ENCODE results near the gene IKZF1. TPM values are rescaled to one million over a fixed set of nuclear protein-coding genes. Genes with fewer than 3 reads are reported as not detected.
"Not testable (repeated sequence)": the region's sequence is repeated elsewhere in the genome, so short reads cannot be mapped to it uniquely, and the experiment has no call there.

The IKZF1 gene
- total and polyA plus RNA-seq, 2 donors = 3.5 to 7.8 TPM

- DNase-seq (ENCODE audit: extremely low spot score) = no peak
- no peak overlapping the region for H3K4me3 ChIP-seq (ENCODE audit: low read depth, low read length)
- H3K4me1 ChIP-seq (ENCODE audit: insufficient read depth) = no peaks in the 10 kb centered on the region
- no peaks in the 10 kb centered on the region for H3K36me3 ChIP-seq (ENCODE audit: insufficient read depth)
- H3K27ac ChIP-seq (ENCODE audit: low read depth) = no peak overlapping the region
- 90% methylated on average over 10 of the region's 10 CpGs for WGBS
Measured at GRCh38 chr7:50327443-50327842, 22.9 kb downstream of the IKZF1 start.

- Histone ChIP-seq H3K4me3 (ENCODE audit: low read depth, low read length) (no peak overlapping the region), H3K36me3 (ENCODE audit: insufficient read depth) (no peaks in the 10 kb centered on the region), H3K4me1 (ENCODE audit: insufficient read depth) (no peaks in the 10 kb centered on the region), H3K27ac (ENCODE audit: low read depth) (no peak overlapping the region)
- WGBS = 80% methylated on average over 9 of the region's 9 CpGs
- DNase-seq (ENCODE audit: extremely low spot score) = no peak
Measured at GRCh38 chr7:50329775-50330174, 25.3 kb downstream of the IKZF1 start.

GRCh38 chr7:50330254-50330653 is 25.7 kb downstream of the IKZF1 start:
- Histone ChIP-seq H3K4me1 (ENCODE audit: insufficient read depth) (no peaks in the 10 kb centered on the region), H3K27ac (ENCODE audit: low read depth) (no peak overlapping the region), H3K4me3 (ENCODE audit: low read depth, low read length) (no peak overlapping the region), H3K36me3 (ENCODE audit: insufficient read depth) (no peaks in the 10 kb centered on the region)
- 73% methylated on average over 4 of the region's 4 CpGs for WGBS
- DNase-seq (ENCODE audit: extremely low spot score) = no peak

GRCh38 chr7:50330696-50331095 is 26.2 kb downstream of the IKZF1 start:
- DNase-seq (ENCODE audit: extremely low spot score) = no peak
- no peak overlapping the region for H3K27ac ChIP-seq (ENCODE audit: low read depth)
- no peaks in the 10 kb centered on the region for H3K36me3 ChIP-seq (ENCODE audit: insufficient read depth)
- WGBS = 65% methylated on average over 3 of the region's 3 CpGs
- H3K4me1 ChIP-seq (ENCODE audit: insufficient read depth) = no peaks in the 10 kb centered on the region
- H3K4me3 ChIP-seq (ENCODE audit: low read depth, low read length) = no peak overlapping the region

GRCh38 chr7:50331564-50332208 is 27.2 kb downstream of the IKZF1 start:
- Histone ChIP-seq H3K4me3 (ENCODE audit: low read depth, low read length) (no peak overlapping the region), H3K27ac (ENCODE audit: low read depth) (no peak overlapping the region), H3K4me1 (ENCODE audit: insufficient read depth) (no peaks in the 10 kb centered on the region), H3K36me3 (ENCODE audit: insufficient read depth) (no peaks in the 10 kb centered on the region)
- DNase-seq (ENCODE audit: extremely low spot score) = no peak
- WGBS = 44% methylated on average over 2 of the region's 2 CpGs

- WGBS = 67% methylated on average over 8 of the region's 8 CpGs
- no peak overlapping the region for H3K27ac ChIP-seq (ENCODE audit: low read depth)
Measured at GRCh38 chr7:50332241-50333165, 28.0 kb downstream of the IKZF1 start.

GRCh38 chr7:50333221-50333651 is 28.7 kb downstream of the IKZF1 start:
- H3K27ac ChIP-seq (ENCODE audit: low read depth) = no peak overlapping the region
- H3K4me1 ChIP-seq (ENCODE audit: insufficient read depth) = no peaks in the 10 kb centered on the region
- WGBS = 5% methylated on average over 9 of the region's 9 CpGs
- no peaks in the 10 kb centered on the region for H3K36me3 ChIP-seq (ENCODE audit: insufficient read depth)
- H3K4me3 ChIP-seq (ENCODE audit: low read depth, low read length) = no peak overlapping the region
- DNase-seq (ENCODE audit: extremely low spot score) = no peak

More at GRCh38 chr7:50332241-50333165, 28.0 kb downstream of the IKZF1 start:
- H3K4me3 ChIP-seq (ENCODE audit: low read depth, low read length) = no peak overlapping the region
- no peaks in the 10 kb centered on the region for H3K36me3 ChIP-seq (ENCODE audit: insufficient read depth)
- no peaks in the 10 kb centered on the region for H3K4me1 ChIP-seq (ENCODE audit: insufficient read depth)
- no peak for DNase-seq (ENCODE audit: extremely low spot score)

GRCh38 chr7:50334341-50334994 is 30.0 kb downstream of the IKZF1 start:
- Histone ChIP-seq H3K4me1 (ENCODE audit: insufficient read depth) (no peaks in the 10 kb centered on the region), H3K27ac (ENCODE audit: low read depth) (no peak overlapping the region), H3K36me3 (ENCODE audit: insufficient read depth) (no peaks in the 10 kb centered on the region), H3K4me3 (ENCODE audit: low read depth, low read length) (no peak overlapping the region)
- 98% methylated on average over 1 of the region's 1 CpG for WGBS
- no peak for DNase-seq (ENCODE audit: extremely low spot score)

- WGBS = 96% methylated on average over 1 of the region's 1 CpG
- Histone ChIP-seq H3K27ac (ENCODE audit: low read depth) (no peak overlapping the region), H3K4me1 (ENCODE audit: insufficient read depth) (no peaks in the 10 kb centered on the region), H3K4me3 (ENCODE audit: low read depth, low read length) (no peak overlapping the region), H3K36me3 (ENCODE audit: insufficient read depth) (no peaks in the 10 kb centered on the region)
- DNase-seq (ENCODE audit: extremely low spot score) = no peak
Measured at GRCh38 chr7:50335230-50335794, 30.8 kb downstream of the IKZF1 start.

GRCh38 chr7:50335795-50336754 is 31.6 kb downstream of the IKZF1 start:
- 71% methylated on average over 22 of the region's 22 CpGs for WGBS
- Histone ChIP-seq H3K4me3 (ENCODE audit: low read depth, low read length) (no peak overlapping the region), H3K27ac (ENCODE audit: low read depth) (no peak overlapping the region), H3K4me1 (ENCODE audit: insufficient read depth) (no peaks in the 10 kb centered on the region), H3K36me3 (ENCODE audit: insufficient read depth) (no peaks in the 10 kb centered on the region)
- no peak for DNase-seq (ENCODE audit: extremely low spot score)

GRCh38 chr7:50336894-50337703 is 32.6 kb downstream of the IKZF1 start:
- WGBS = 84% methylated on average over 15 of the region's 15 CpGs
- no peak overlapping the region for H3K27ac ChIP-seq (ENCODE audit: low read depth)
- DNase-seq (ENCODE audit: extremely low spot score) = no peak
- H3K4me3 ChIP-seq (ENCODE audit: low read depth, low read length) = no peak overlapping the region
- no peaks in the 10 kb centered on the region for H3K36me3 ChIP-seq (ENCODE audit: insufficient read depth)
- H3K4me1 ChIP-seq (ENCODE audit: insufficient read depth) = no peaks in the 10 kb centered on the region

GRCh38 chr7:50339472-50339871 is 35.0 kb downstream of the IKZF1 start:
- not testable (repeated sequence) for H3K27ac ChIP-seq (ENCODE audit: low read depth); H3K4me1 ChIP-seq (ENCODE audit: insufficient read depth); H3K4me3 ChIP-seq (ENCODE audit: low read depth, low read length); DNase-seq (ENCODE audit: extremely low spot score); H3K36me3 ChIP-seq (ENCODE audit: insufficient read depth)
- 92% methylated on average over 7 of the region's 7 CpGs for WGBS
